GM12878 (cell line): ENCODE measurements around the gene HIVEP2. TPM values are rescaled to one million over a fixed set of nuclear protein-coding genes. Genes with fewer than 3 reads are reported as not detected.

Experiments
- ATAC-seq: fragments of 200-7000 bp; cut with Tn5 transposase; 3 replicates; pipeline ENCODE4 v1.9.1; 2020; ENCODE audit warnings: mild to moderate bottlenecking, moderate library complexity
- BruUV-seq: library from RNA; stranded (reverse); fragments of 400-500 nt; replicated peaks from 2 replicates; lab custom pipeline; 2021; lab: Mats Ljungman, UMichigan
- CTCF ChIA-PET: fragments of 300-600 bp; sonication (Branson Sonifier 250); formaldehyde crosslinking; extraction: SDS; loops from one replicate; lab custom pipeline; 2021; ENCODE audit warnings: inconsistent platforms; lab: Yijun Ruan, JAX
- POLR2A ChIA-PET: fragments of 350-600 bp; formaldehyde crosslinking; extraction: SDS; loops from one replicate; lab custom pipeline; 2021; ENCODE audit warnings: inconsistent platforms; lab: Charles Lee
- RAD21 ChIA-PET: fragments of 300-600 bp; sonication (Branson Sonifier 250); formaldehyde crosslinking; loops from one replicate; lab custom pipeline; 2023; ENCODE audit warnings: antibody characterized with exemption; ENCODE audit not compliant: unreplicated experiment; lab: Charles Lee
- SMC1A ChIA-PET: fragments of 300-600 bp; sonication (Branson Sonifier 250); formaldehyde crosslinking; loops from one replicate; lab custom pipeline; 2023; ENCODE audit not compliant: unreplicated experiment, uncharacterized antibody; lab: Charles Lee
- DNase-seq: peaks from one replicate; pipeline ENCODE4 v3.0.0-alpha.2; 2011; ENCODE audit warnings: low read depth, low spot score
- FAIRE-seq: peaks from 3 replicates; lab custom pipeline; 2011; peaks lifted over from hg19 to GRCh38; lab: Jason Lieb, UNC
- H2AFZ ChIP-seq: 2 replicates; pipeline ENCODE4 v1.6.0; 2011; ENCODE audit warnings: low read depth, low read length, control low read depth; ENCODE audit not compliant: control insufficient read depth
- H3K27ac ChIP-seq: 2 replicates; pipeline ENCODE4 v1.5.1; 2011; ENCODE audit warnings: control low read depth; ENCODE audit not compliant: control insufficient read depth, insufficient read depth
- H3K27me3 ChIP-seq, 2 experiments: replicated peaks in 1 of 2; 2 replicates each; pipeline versions ENCODE4 v1.6.0 to v1.6.1; 2011; ENCODE audit warnings: low read length in 1 of 2; ENCODE audit not compliant: control insufficient read depth in 2 of 2, insufficient read depth in 2 of 2
- H3K36me3 ChIP-seq, 2 experiments: 2 replicates each; pipeline ENCODE4 v1.5.1; 2011; ENCODE audit warnings: low read length in 1 of 2; ENCODE audit not compliant: control insufficient read depth in 2 of 2, insufficient read depth in 2 of 2
- H3K4me1 ChIP-seq: 2 replicates; pipeline ENCODE4 v1.6.1; 2011; ENCODE audit warnings: mild to moderate bottlenecking, low read length, moderate library complexity, mixed read lengths; ENCODE audit not compliant: control insufficient read depth, insufficient read depth
- H3K4me2 ChIP-seq: 2 replicates; pipeline ENCODE4 v1.6.0; 2011; ENCODE audit warnings: control low read depth; ENCODE audit not compliant: control insufficient read depth, insufficient read depth
- H3K4me3 ChIP-seq: fragments of 200-600 bp; sonication (generic); 2 replicates; pipeline ENCODE4 v1.5.1; 2016
- H3K79me2 ChIP-seq: 2 replicates; pipeline ENCODE4 v1.6.0; 2011; ENCODE audit warnings: low read length; ENCODE audit not compliant: control insufficient read depth, insufficient read depth
- H3K9ac ChIP-seq: 2 replicates; pipeline ENCODE4 v1.8.0; 2011; ENCODE audit warnings: low read length, control low read depth, mixed read lengths; ENCODE audit not compliant: control insufficient read depth, insufficient read depth
- H3K9me3 ChIP-seq: replicated peaks from 3 replicates; pipeline ENCODE4 v1.5.1; 2011; ENCODE audit warnings: mild to moderate bottlenecking, low read length; ENCODE audit not compliant: control insufficient read depth, insufficient read depth
- H4K20me1 ChIP-seq: 2 replicates; pipeline ENCODE4 v1.6.0; 2011; ENCODE audit not compliant: control insufficient read depth, insufficient read depth
- ATF2 ChIP-seq: IDR thresholded peaks from 2 replicates; pipeline ENCODE4 v1.6.1; 2012; ENCODE audit warnings: low read length, inconsistent platforms
- EGR1 ChIP-seq, 2 experiments: IDR thresholded peaks; 1 replicate in 1 of 2; 2 replicates in 1 of 2; pipeline ENCODE4 v1.6.1; 2011 to 2012; ENCODE audit warnings: low read depth in 2 of 2, low read length in 2 of 2, borderline replicate concordance in 1 of 2, mild to moderate bottlenecking in 1 of 2, moderate library complexity in 1 of 2
- EZH2 ChIP-seq: IDR thresholded peaks from 2 replicates; pipeline ENCODE4 v1.6.1; 2012; ENCODE audit warnings: low read depth, mild to moderate bottlenecking, control low read depth, inconsistent platforms, low read length, borderline replicate concordance; ENCODE audit not compliant: control insufficient read depth
- IRF5 ChIP-seq: fragments of 450-650 bp; IDR thresholded peaks from 2 replicates; pipeline ENCODE4 v1.6.1; 2017; ENCODE audit warnings: borderline replicate concordance
- MTA3 ChIP-seq: IDR thresholded peaks from 2 replicates; pipeline ENCODE4 v1.6.1; 2012; ENCODE audit warnings: low read length, inconsistent platforms, borderline replicate concordance
- NFXL1 ChIP-seq: fragments of 450-650 bp; IDR thresholded peaks from 2 replicates; pipeline ENCODE4 v1.6.1; 2017; ENCODE audit warnings: antibody characterized with exemption, mild to moderate bottlenecking, borderline replicate concordance
- NR2C1 ChIP-seq: fragments of 450-650 bp; IDR thresholded peaks from 2 replicates; pipeline ENCODE4 v1.6.1; 2017; ENCODE audit warnings: antibody characterized with exemption, mild to moderate bottlenecking, moderate library complexity
- NR2C2 ChIP-seq: IDR thresholded peaks from 2 replicates; pipeline ENCODE4 v1.6.1; 2011; ENCODE audit warnings: borderline replicate concordance, low read depth; ENCODE audit not compliant: control insufficient read depth, insufficient read length
- RCOR1 ChIP-seq: conservative IDR thresholded peaks from 2 replicates; pipeline ENCODE4 v1.6.1; 2012; ENCODE audit warnings: low read depth, low read length, improper control_type of control experiment
- SPI1 ChIP-seq: IDR thresholded peaks from 2 replicates; pipeline ENCODE4 v1.6.1; 2011; ENCODE audit warnings: low read depth, mild to moderate bottlenecking, low read length, moderate library complexity, borderline replicate concordance; ENCODE audit not compliant: insufficient read depth
- WRNIP1 ChIP-seq: IDR thresholded peaks from 2 replicates; pipeline ENCODE4 v1.6.1; 2011; ENCODE audit warnings: low read depth, low read length, improper control_type of control experiment, borderline replicate concordance
- YY1 ChIP-seq: IDR thresholded peaks from 2 replicates; pipeline ENCODE4 v1.6.1; 2011; ENCODE audit warnings: low read depth, mild to moderate bottlenecking, low read length
- WGBS: methylation state at CpG from one replicate; pipeline ENCODE4 v1.1.6; 2016; ENCODE audit warnings: low lambda C conversion rate; ENCODE audit not compliant: insufficient replicate concordance, insufficient coverage; ENCODE audit errors: missing lambda C conversion rate; 5-methylcytosine and 5-hydroxymethylcytosine counted together
- in situ Hi-C: fragments of 300-500 bp; cut with MboI; formaldehyde crosslinking; loops from 9 replicates; pipeline ENCODE4 v1.14.3; 2018; ENCODE audit warnings: mixed read lengths
- intact Hi-C: fragments of 100-400 bp; cut with micrococcal nuclease; formaldehyde crosslinking; loops from one replicate; pipeline ENCODE4 v1.14.2; 2022; ENCODE audit not compliant: unreplicated experiment
- polyA plus RNA-seq, 11 experiments: library from polyadenylated mRNA; depleted of rRNA in 4 of 11; unstranded in 6 of 11; stranded (reverse) in 5 of 11; fragments of >200 nt; fragmentation: Nextera tagmentation in 4 of 11; fragmentation: Illumina TruSeq in 1 of 11; extraction: Ambion mirVana in 4 of 11; extraction: Trizol in 1 of 11; gene quantifications; 1 replicate in 1 of 11; 2 replicates in 10 of 11; pipeline versions ENCODE4 v1.2.1 to v1.2.3, GENCODE V29; 2011 to 2016; ENCODE audit warnings: inconsistent platforms in 2 of 11, missing spikeins in 2 of 11, low read depth in 1 of 11
- total RNA-seq, 4 experiments: library from RNA; depleted of rRNA in 3 of 4; stranded (reverse); fragments of >200 nt in 3 of 4; fragmentation: Illumina TruSeq in 1 of 4; extraction: Trizol in 1 of 4; gene quantifications; 2 replicates each; pipeline versions ENCODE4 v1.2.1 to v1.2.3, GENCODE V29; 2013 to 2021
- TF ChIP-seq, protein P1 (sequence below): fragments of 450-650 bp; IDR thresholded peaks from 2 replicates; pipeline ENCODE4 v1.6.1; 2016; ENCODE audit warnings: mild to moderate bottlenecking
- TF ChIP-seq, protein P2 (sequence below): fragments of 150-350 bp; IDR thresholded peaks from 2 replicates; pipeline ENCODE4 v1.6.1; 2016; ENCODE audit warnings: low read depth, low read length

The HIVEP2 gene
- total and polyA plus RNA-seq, 10 of the 15 experiments (the other 5 are each of a cell fraction or from before 2014, with no cell fraction given) = 1.2 to 15.7 (median 10.2) TPM

GRCh38 chr6:142942805-142943227, 2.2 kb downstream of the HIVEP2 start (continued):
- TF ChIP-seq ATF2 (0 out of 2 replicates have a peak, but pooled peaks have one; percentile 19), SPI1 (no peak), IRF5 (no peak), WRNIP1 (no peak), NR2C2 (no peak), EGR1 (IDR thresholded peaks at IDR 0.05; ENCODE audit: borderline replicate concordance in 1 of 2, low read depth in 2 of 2, low read length in 2 of 2) (no peak)

GRCh38 chr6:142942238-142942637, 2.7 kb downstream of the HIVEP2 start:
- Histone ChIP-seq H3K4me3 (peak overlapping the region; percentile 36), H3K36me3 (0 out of 4 replicates have a peak, but pooled peaks cover 0 to 6% of the 10 kb centered on the region in 2 experiments), H3K27ac (peak overlapping the region; percentile 50), H2AFZ (no peak overlapping the region), H3K9me3 (no peaks in the 10 kb centered on the region; the same call in 2 of the 3 replicates), H3K4me2 (peak overlapping the region; percentile 78), H3K4me1 (peaks cover 5% of the 10 kb centered on the region; the same call in 1 of the 2 replicates), H3K79me2 (peaks cover 93% of the 10 kb centered on the region), H3K9ac (peak overlapping the region; percentile 28), H3K27me3 (no peaks in the 10 kb centered on the region), H4K20me1 (no peaks in the 10 kb centered on the region)
- intact Hi-C loops = loop anchor here (2.0 to 10.0 kb wide), 3 partner anchors 15 to 483 kb away; no protein-coding TSS in a partner anchor
- WGBS = 86% methylated on average over 1 of the region's 1 CpG
- CTCF ChIA-PET = interaction anchor here (1.3 to 4.7 kb wide), 9 partner anchors 8 to 195 kb away, joined by 3 to 21 read pairs (median 7); no protein-coding TSS in a partner anchor
- FAIRE-seq (no peak), DNase-seq (no peak), ATAC-seq (no peak)
- POLR2A ChIA-PET = interaction anchor here (0.9 to 6.6 kb wide), 3 partner anchors 15 to 123 kb away, joined by 3 to 27 read pairs (median 3); no protein-coding TSS in a partner anchor
- RAD21 ChIA-PET = interaction anchor here (1.0 to 6.8 kb wide), 11 partner anchors 9 to 338 kb away, joined by 3 to 51 read pairs (median 6); no protein-coding TSS in a partner anchor
- in situ Hi-C loops = loop anchor here (5.0 kb wide), 2 partner anchors 95 to 250 kb away; no protein-coding TSS in a partner anchor
- no TSS peak for BruUV-seq
- SMC1A ChIA-PET = interaction anchor here (0.7 to 11.3 kb wide), 17 partner anchors 9 to 123 kb away, joined by 3 to 75 read pairs (median 5); no protein-coding TSS in a partner anchor
- TF ChIP-seq NR2C1 (no peak), RCOR1 (no peak), NFXL1 (no peak), YY1 (no peak), EZH2 (no peak), MTA3 (no peak)
- TF ChIP-seq, protein P1, sequence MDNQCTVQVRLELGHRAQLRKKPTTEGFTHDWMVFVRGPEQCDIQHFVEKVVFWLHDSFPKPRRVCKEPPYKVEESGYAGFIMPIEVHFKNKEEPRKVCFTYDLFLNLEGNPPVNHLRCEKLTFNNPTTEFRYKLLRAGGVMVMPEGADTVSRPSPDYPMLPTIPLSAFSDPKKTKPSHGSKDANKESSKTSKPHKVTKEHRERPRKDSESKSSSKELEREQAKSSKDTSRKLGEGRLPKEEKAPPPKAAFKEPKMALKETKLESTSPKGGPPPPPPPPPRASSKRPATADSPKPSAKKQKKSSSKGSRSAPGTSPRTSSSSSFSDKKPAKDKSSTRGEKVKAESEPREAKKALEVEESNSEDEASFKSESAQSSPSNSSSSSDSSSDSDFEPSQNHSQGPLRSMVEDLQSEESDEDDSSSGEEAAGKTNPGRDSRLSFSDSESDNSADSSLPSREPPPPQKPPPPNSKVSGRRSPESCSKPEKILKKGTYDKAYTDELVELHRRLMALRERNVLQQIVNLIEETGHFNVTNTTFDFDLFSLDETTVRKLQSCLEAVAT = no peak
- TF ChIP-seq, protein P2, sequence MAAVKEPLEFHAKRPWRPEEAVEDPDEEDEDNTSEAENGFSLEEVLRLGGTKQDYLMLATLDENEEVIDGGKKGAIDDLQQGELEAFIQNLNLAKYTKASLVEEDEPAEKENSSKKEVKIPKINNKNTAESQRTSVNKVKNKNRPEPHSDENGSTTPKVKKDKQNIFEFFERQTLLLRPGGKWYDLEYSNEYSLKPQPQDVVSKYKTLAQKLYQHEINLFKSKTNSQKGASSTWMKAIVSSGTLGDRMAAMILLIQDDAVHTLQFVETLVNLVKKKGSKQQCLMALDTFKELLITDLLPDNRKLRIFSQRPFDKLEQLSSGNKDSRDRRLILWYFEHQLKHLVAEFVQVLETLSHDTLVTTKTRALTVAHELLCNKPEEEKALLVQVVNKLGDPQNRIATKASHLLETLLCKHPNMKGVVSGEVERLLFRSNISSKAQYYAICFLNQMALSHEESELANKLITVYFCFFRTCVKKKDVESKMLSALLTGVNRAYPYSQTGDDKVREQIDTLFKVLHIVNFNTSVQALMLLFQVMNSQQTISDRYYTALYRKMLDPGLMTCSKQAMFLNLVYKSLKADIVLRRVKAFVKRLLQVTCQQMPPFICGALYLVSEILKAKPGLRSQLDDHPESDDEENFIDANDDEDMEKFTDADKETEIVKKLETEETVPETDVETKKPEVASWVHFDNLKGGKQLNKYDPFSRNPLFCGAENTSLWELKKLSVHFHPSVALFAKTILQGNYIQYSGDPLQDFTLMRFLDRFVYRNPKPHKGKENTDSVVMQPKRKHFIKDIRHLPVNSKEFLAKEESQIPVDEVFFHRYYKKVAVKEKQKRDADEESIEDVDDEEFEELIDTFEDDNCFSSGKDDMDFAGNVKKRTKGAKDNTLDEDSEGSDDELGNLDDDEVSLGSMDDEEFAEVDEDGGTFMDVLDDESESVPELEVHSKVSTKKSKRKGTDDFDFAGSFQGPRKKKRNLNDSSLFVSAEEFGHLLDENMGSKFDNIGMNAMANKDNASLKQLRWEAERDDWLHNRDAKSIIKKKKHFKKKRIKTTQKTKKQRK = no peak
